Naive thymus-derived CD8-positive, alpha-beta T cell (primary cell): ENCODE data around the gene ZNF679. TPM values are rescaled to one million over a fixed set of nuclear protein-coding genes. Genes with fewer than 3 reads are reported as not detected.
"Not testable (repeated sequence)": the region's sequence is repeated elsewhere in the genome, so short reads cannot be mapped to it uniquely, and the experiment has no call there.

Experiments used
- ATAC-seq, 2 donors: fragments of 150-1000 bp; cut with Tn5 transposase in 1 of 2; sonication (Bioruptor Pico), chemical (Tn5 transposase) in 1 of 2; 1 replicate in 1 of 2; 2 replicates in 1 of 2; pipeline ENCODE4 v1.10.0; 2021; ENCODE audit warnings: mild to moderate bottlenecking in 2 of 2, moderate library complexity in 2 of 2
- POLR2A ChIA-PET: fragments of 350-600 bp; sonication (Branson Sonifier 250); formaldehyde crosslinking; loops from one replicate; lab custom pipeline; 2021; ENCODE audit warnings: antibody characterized with exemption; lab: Charles Lee
- DNase-seq, 10 donors: peaks; one replicate each; pipeline versions ENCODE4 v3.0.0 to v3.0.0-alpha.2; 2020 to 2022
- H3K27ac Mint-ChIP-seq, 10 donors: one replicate each; pipeline ENCODE4 v1.8.0; 2020 to 2022; ENCODE audit warnings: mild to moderate bottlenecking in 10 of 10, mixed read lengths in 10 of 10, moderate library complexity in 4 of 10, inconsistent platforms in 1 of 10
- H3K27me3 Mint-ChIP-seq, 5 donors: one replicate each; pipeline ENCODE4 v1.8.0; 2021 to 2022; ENCODE audit warnings: mixed read lengths in 5 of 5
- H3K36me3 Mint-ChIP-seq, 3 donors: one replicate each; pipeline ENCODE4 v1.8.0; 2020 to 2022; ENCODE audit warnings: mixed read lengths in 3 of 3, mild to moderate bottlenecking in 2 of 3, inconsistent platforms in 1 of 3
- H3K4me1 Mint-ChIP-seq, 4 donors: one replicate each; pipeline ENCODE4 v1.8.0; 2021 to 2022; ENCODE audit warnings: mixed read lengths in 4 of 4
- H3K4me3 Mint-ChIP-seq, 10 donors: one replicate each; pipeline ENCODE4 v1.8.0; 2020 to 2022; ENCODE audit warnings: mild to moderate bottlenecking in 10 of 10, mixed read lengths in 10 of 10, moderate library complexity in 6 of 10, inconsistent platforms in 1 of 10
- H3K9me3 Mint-ChIP-seq, 9 donors: one replicate each; pipeline ENCODE4 v1.8.0; 2020 to 2022; ENCODE audit warnings: mixed read lengths in 9 of 9, mild to moderate bottlenecking in 3 of 9, inconsistent platforms in 1 of 9, moderate library complexity in 1 of 9
- polyA plus RNA-seq, 3 donors: library from polyadenylated mRNA; unstranded; fragments of 300-500 nt; fragmentation: Illumina TruSeq; gene quantifications; one replicate each; pipeline ENCODE4 v1.2.3, GENCODE V29; 2021
- total RNA-seq, 8 experiments: library from RNA in 2 of 8; stranded (reverse) in 2 of 8; gene quantifications; one replicate each; pipeline ENCODE4 v1.2.3 and lab custom pipeline; 2021 to 2026

ZNF679 gene
- total and polyA plus RNA-seq, 5 experiments from 2014 or later, result not detected

DNA sequence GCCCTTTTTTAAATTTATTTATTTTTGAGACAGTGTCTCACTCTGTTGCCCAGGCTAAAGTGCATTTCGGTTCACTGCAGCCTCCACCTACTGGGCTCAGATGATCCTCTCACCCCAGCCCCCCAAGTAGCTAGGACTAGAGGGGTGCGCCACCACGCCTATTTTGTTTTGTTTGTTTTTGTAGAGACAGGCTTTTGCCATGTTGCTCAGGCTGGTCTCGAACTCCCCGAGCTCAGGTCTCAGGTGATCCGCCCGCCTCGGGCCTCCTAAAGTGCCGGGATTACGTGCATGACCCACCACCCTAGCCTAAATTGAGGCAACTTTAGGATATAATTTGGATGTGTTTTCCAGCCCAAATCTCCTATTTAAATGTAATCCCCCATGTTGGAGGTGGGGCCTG, 86.3 kb downstream of the ZNF679 start:
- ATAC-seq (no peak), DNase-seq (no peak)
- POLR2A ChIA-PET, result interaction anchor here (0.6 to 2.3 kb wide), 9 partner anchors 217 to 588 kb away, joined by 3 to 12 read pairs (median 6); partner anchors contain the start of genes ZNF107, ZNF138, ZNF273 and ZNF680

DNA sequence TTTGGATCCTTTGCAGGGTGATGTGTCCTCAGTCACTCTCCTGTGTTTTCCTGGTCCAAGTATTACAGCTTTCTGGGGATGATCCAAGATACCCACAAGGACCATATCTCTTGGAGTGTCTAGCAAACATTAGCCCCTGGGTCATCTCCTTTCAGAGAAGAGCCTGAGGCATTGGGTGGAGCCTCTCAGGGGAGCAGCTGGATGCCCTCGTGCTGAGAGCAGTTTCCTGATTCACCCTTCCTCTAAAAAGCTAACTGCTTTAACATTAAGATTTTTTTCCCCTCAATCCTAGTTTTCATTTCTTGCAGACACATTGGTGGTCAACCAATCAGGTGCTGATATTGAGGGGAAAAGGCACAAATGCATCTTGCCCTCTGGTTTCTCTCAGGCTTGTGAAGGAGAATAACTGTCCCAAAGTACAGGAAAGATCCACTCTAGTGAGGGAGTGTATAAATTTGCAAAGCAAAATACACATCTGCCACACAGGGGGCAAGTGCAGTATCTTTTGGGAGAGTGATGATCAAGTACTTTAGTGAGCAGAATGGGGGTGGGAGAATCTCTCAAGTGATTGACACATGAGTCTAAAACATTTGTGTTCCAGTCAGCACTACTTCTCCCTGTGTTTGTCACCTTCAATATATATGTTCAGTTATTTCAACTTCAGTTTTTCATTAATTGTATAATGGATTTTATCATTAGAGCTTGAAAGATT, 87.9 kb downstream of the ZNF679 start:
- not testable (repeated sequence) for H3K27me3 Mint-ChIP-seq, ATAC-seq, DNase-seq
- H3K4me3 Mint-ChIP-seq, result peak overlapping the region in 9 of 10 donors; percentile 26 to 99 (median 45)
- H3K9me3 Mint-ChIP-seq, result peaks cover 0 to 23% (median 0%) of the 10 kb centered on the region in 9 donors
- peaks cover 5 to 34% (median 26%) of the 10 kb centered on the region in 3 donors for H3K36me3 Mint-ChIP-seq
- POLR2A ChIA-PET, result interaction anchor here (0.6 to 1.4 kb wide), 2 partner anchors 73 to 349 kb away, joined by 3 to 5 read pairs; partner anchors contain the start of gene ZNF107
- H3K27ac Mint-ChIP-seq, result peak overlapping the region in 5 of 10 donors; percentile 38 to 100 (median 71)
- peaks cover 11 to 51% (median 48%) of the 10 kb centered on the region in 4 donors for H3K4me1 Mint-ChIP-seq

More for the DNA sequence above, 86.3 kb downstream of the ZNF679 start:
- H3K36me3 Mint-ChIP-seq, result peaks cover 5 to 19% (median 13%) of the 10 kb centered on the region in 3 donors
- peak overlapping the region; percentile 91 to 100 (median 98) for H3K27ac Mint-ChIP-seq
- peaks cover 0 to 14% (median 0%) of the 10 kb centered on the region in 9 donors for H3K9me3 Mint-ChIP-seq
- peaks cover 11 to 45% (median 40%) of the 10 kb centered on the region in 4 donors for H3K4me1 Mint-ChIP-seq
- H3K27me3 Mint-ChIP-seq, result no peaks in the 10 kb centered on the region
- peak overlapping the region; percentile 93 to 99 (median 98) for H3K4me3 Mint-ChIP-seq

Other genes starting within 250 kb of the ZNF679 start
- gene ZNF722, start 229.6 kb upstream of the ZNF679 start, total RNA-seq, result not detected
- gene ZNF722, start 229.6 kb upstream of the ZNF679 start, polyA plus RNA-seq, result not detected
- gene ZNF727, start 183.0 kb upstream of the ZNF679 start, total RNA-seq, result 1 to 10 TPM; 2.3 to 2.5 TPM
- gene ZNF727, start 183.0 kb upstream of the ZNF679 start, polyA plus RNA-seq, result under 1 TPM in 2 of 3 donors, not detected in 1; 0.08 to 0.36 TPM
- not detected for gene ZNF735, start 21.3 kb upstream of the ZNF679 start, total RNA-seq
- not detected for gene ZNF735, start 21.3 kb upstream of the ZNF679 start, polyA plus RNA-seq
- gene ZNF736, start 85.5 kb downstream of the ZNF679 start, total RNA-seq, result 10 to 100 TPM; 51.9 to 55.4 TPM
- gene ZNF736, start 85.5 kb downstream of the ZNF679 start, polyA plus RNA-seq, result 1 to 10 TPM; 2.2 to 4.9 (median 2.3) TPM